Stimulated activated naive CD8-positive, alpha-beta T cell treated with anti-CD3 and anti-CD28 coated beads, Interleukin-15, Interleukin-2, amounts not matched to agents 100 U/mL and 50 U/mL, for 24 hours (primary cell): ENCODE results near the gene SRBD1.

Source experiments
- ATAC-seq: fragments of 150-1000 bp; cut with Tn5 transposase; one replicate; pipeline ENCODE4 v1.10.0; 2021
- DNase-seq: peaks from one replicate; pipeline ENCODE4 v3.0.0; 2021

The SRBD1 gene

DNA sequence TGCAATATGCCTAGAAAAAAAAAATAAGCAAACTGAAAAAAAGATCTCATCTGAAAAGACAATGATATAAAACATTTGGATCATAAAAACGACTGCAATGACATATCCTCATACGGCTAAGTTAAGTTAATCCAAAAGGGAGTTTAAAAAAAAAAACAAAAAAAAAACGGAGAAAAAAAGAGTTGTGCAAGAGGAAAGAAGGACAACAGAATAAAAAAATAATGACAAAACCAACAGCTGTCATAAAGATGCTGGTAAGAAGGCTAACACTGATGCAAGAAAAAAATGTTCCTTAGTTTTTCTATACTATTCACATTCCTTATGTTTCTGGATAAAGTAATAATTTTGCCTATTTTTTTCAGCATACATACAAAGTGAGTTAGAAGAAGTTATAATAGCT lies 192.5 kb downstream of the SRBD1 start:
- ATAC-seq (no peak), DNase-seq (no peak)

DNA sequence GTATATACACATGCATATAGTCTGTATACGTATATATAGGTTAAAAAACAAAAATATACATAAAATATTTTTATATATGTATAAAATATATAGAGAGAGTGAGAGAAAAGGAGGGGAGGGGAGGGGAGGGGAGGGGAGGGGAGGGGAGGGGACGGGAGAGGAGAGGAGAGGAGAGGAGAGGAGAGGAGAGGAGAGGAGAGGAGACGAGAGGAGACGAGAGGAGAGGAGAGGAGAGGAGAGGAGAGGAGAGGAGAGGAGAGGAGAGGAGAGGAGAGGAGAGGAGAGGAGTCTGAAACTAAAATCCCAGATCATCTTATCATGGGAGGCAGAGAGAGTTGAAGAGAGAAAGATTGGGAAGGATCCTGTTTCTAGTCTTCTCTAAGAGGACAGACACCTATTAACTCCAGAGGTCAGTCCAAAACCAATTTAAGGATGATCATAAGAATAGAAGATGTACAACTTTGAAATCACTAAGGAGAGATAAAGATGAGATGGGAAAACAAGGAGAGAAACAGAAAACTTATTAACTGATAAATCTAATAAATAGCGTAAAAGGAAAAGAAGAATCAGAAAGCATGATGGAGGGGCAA lies 195.4 kb downstream of the SRBD1 start:
- DNase-seq = no peak

DNA sequence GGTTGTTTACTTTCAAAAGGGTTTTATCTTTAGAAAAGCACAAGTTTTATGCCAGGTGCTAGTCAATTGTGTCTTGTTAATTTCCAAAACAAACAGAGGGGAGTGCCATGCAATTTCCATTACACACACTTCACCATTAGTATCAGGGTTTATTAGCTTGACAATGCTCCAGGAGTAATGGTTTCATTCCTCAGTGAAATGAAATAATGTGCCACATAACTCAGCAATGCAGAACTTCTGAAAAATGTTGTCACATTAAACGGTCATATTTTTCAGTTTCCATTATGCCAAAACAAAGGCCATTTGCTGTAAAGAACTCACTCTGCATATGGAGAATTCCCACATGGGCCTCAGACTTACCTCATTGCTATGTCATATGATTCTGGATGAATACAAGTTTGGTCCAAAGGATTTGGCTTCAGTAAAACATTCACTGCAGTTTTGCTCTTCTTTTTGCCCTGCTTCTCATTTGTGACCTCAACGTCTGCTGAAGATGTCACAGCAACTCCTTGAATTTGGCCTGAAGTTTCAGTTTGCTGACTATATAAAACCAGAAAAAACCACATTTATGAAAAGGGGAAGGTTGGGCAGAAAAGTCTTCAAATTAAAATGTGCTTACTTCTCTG lies 198.2 kb downstream of the SRBD1 start:
- ATAC-seq = no peak
- no peak for DNase-seq

More for the DNA sequence above, 195.4 kb downstream of the SRBD1 start:
- ATAC-seq = no peak

DNA sequence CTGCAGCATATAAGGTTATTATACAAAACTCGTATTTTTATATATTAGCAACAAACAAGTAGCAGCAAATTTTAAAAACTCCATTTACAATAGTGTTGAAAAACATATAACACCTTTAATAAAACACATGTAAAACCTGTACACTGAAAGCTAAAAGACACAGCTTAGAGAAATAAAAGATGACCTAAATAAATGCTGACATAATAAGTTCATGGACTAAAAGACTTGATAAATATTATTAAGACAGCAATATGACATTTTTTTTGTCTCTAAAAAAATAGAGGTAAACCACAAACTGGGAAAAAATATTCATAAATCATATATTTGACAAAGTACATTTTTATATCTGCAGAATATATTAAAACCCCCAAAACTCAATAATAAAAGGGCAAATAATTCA lies 201.4 kb downstream of the SRBD1 start:
- DNase-seq (no peak), ATAC-seq (no peak)

DNA sequence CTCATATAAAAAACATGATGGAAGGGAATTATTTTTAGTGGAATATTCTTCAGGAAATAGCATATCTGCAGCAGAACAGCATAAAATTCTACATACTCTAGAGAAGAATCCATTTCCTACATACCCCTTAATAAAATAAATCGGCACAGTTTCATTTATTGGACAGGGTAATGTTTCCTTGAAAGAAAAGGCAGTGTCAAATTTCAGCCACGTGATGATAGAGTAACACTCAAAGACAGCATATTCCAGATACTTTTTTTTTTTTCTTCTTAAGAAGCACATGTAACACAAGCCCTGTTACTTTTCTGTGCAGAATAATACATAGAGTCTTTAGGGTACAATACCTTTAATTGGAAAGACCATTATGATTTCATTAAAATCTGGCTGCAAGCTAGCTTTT lies 204.4 kb downstream of the SRBD1 start:
- ATAC-seq = no peak

DNA sequence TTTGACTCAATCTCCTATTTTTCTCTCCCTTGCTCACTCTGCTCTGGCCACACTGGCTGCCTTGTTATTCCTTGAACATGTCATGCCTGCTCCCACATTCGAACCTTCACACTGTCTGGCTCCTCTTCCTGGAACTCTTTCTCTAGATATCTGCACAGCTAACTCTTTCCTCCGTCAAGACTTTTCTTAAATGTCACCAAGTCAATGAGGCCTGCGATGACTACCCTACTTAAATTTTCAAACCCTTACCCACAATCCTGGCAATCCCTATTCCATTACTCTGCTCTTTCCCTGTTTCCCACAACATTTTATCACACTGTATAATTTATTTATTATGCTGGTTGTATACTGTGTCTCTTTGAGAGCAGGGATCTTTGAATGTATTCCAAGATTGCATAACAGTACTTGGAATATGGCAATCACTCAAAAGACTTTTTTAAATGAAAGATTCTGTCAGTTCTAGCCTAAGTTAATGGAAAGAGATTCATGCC lies 206.2 kb downstream of the SRBD1 start:
- no peak for DNase-seq
- ATAC-seq = no peak

More for the DNA sequence above, 204.4 kb downstream of the SRBD1 start:
- no peak for DNase-seq

DNA sequence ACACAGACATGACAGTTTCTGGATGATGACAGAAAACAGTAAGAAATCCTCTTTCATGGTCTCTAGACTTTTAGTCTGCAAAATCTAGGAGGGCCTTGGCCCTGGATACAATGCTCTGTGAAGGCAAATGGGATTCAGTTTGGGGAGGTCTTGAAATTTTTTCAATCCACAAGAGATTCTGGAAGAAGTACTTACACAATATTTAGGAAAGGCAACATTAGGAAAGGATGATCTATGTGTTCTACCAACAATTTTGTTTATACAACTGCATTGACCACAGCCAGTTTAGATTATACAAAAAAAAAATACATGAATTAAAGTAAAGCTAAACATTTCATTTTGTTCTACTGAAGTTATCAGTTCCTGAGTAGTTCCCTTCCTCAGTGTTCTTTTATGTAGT lies 208.0 kb downstream of the SRBD1 start:
- ATAC-seq = no peak
- no peak for DNase-seq

DNA sequence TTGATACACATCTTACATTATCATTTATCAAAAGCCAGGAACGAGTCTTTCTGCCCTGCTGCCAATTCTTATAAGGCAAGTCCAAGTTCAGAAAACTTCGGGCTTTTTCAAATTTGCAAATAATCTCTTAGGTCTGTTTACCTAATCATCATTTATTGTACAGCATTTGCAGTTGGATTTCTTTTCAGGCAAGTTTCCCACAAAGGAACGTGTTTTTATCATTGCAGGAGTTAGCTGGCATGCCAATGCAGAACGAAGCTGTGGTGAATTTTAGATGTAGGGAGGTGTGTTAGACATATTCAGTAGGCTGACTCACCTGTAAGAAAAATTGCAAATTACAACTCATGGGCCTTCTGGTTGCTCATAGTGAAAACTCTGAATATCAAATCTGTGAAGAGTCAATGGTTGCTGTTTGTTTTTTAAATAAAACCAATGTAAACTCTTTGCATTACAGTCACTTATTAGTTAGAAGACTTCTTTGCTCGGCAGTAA lies 209.6 kb downstream of the SRBD1 start:
- no peak for DNase-seq
- no peak for ATAC-seq

DNA sequence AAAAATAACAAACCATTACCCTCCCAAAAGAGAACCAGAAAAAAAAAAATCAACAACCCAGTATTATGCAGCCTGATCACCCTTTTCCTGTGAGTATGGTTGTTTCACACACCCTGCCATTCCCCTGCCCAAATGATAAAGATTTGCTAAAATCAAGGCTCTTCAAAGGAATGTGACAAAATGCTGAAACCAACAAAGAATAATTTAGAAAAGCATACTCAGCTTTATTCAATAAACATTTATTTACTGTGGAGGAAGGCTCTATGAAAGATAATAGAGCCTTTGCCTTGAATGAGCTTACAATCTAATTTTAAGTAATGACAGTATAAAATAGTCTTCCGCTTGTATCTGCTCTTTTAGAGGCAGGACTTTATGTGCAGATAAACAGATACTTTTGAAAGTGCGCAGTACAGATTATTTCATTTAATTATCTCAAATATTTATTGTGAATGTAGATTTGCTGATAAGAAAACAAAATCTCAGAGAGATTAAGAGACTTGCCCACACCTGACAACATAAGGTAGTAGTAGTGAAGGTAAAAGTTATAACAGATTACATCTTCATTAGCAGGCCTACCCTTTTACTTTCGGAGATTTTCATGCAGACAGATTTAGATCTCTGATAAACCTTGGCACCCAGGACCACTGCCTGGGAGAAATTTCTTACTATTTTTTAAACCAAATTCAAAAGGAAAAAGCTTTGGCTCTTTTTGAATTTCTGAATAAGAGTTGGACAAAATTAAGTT lies 211.9 kb downstream of the SRBD1 start:
- no peak for ATAC-seq
- DNase-seq = no peak

DNA sequence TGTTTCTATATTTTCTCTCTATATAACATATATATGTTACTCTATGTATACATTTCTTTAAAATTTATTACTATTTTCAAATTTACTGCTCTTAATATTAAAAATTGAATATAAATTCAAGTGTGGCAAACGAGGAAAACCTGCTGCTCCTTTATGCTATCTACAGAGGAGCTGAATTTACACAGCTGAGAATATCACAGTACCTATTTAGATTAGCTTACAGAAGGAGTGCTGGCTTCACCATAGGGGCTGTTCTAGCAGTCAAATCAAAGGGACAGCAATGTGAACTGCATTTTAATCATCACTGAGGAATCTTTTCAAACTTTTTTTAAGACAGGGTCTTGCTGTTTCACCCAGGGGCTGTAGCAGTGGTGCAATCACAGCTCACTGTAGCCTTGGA lies 213.8 kb downstream of the SRBD1 start:
- no peak for ATAC-seq

DNA sequence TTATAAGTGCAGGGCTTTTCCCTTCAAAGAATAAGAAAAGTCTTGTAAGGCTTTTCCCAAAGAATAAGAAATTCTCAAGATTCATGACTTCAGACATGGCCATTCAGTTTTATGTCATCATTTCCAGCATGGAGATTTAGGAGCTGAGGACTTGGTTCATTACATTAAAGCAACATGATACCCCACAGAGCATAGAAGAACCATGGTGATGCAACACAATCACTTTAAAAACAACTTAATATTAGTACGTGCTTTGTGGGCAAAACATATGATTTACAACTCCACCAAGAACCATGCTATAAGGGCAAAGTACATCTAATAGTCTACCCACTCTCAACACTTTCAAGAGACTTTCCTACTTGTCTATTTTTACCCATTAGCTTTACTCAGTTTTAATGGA lies 214.4 kb downstream of the SRBD1 start:
- DNase-seq = no peak

More for the DNA sequence above, 213.8 kb downstream of the SRBD1 start:
- DNase-seq = no peak

DNA sequence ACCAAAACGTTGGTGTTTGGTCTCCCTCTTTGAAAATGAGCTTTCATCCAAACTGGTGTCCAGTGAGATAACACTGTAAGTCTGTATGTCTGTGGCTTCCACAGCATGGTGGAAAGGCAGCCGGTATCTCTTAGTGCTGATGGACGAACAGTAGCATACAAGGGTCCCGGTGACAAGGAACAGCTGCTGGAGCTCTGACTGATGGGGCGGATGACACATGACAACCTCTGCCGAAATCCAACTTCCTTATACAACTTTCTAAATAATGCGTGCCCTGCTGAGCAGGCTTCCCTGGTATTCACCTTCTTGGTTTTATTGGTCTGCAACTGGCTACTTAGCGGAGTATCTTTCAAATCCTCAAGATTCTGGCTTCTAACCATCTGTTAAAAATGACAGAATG lies 216.2 kb downstream of the SRBD1 start:
- ATAC-seq = no peak
- no peak for DNase-seq

More for the DNA sequence above, 214.4 kb downstream of the SRBD1 start:
- ATAC-seq = no peak

DNA sequence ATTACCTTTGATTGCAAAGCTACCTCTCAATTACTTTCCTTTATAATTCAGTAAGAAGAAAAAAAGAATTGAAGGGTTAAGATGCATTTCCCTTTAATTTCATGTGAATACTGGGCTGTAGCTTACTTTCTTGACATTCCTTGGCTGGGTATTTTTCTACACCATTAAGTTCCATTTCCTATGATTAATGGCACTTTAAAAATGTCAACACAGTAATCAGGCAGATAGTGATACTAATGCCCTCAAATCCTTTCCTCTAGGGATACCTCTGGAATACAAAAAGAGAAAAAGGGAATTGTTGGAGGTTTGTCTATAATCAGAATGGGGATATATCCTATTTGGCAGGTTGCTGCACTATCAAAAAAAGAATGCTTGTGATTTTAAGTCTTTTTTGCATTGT lies 216.9 kb downstream of the SRBD1 start:
- ATAC-seq = no peak
- DNase-seq = no peak

DNA sequence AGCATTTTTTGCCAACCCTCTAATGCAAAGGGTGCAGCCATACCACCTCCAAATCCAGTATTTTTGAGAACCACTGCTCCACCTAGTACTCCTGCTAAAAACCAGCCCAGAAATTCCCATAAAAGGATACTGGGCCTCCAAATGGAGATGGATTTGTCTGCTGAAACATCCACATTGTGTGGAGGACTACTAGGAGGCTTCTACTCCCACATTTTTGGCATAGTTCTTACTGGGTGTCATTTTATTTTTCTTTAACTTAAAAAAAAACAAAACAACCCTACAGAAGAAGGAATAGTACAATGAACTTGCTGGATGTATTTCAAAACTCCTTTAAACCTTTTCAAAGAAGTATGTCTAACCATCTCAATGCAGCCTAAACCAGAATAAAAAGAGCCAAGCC lies 219.2 kb downstream of the SRBD1 start:
- ATAC-seq (no peak), DNase-seq (no peak)

DNA sequence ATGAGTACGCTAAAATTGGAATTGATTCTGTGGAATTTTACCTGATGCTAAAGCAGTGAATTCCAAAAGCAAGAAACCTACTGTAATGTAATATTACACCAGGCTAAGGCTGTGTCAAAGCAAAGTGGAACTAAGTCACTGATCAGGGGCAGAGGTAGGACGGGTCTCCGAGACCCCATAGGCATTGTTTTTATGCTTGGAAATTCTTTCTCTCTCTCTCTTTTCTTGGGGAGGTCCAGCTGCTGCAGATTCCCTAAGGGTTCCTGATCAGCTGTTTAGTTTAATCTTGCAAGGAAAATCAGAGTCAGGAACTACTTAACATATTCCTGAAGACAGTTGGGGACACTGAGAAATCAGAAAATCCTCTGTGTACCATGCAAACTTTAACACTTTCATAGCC lies 220.2 kb downstream of the SRBD1 start:
- no peak for DNase-seq
- ATAC-seq = no peak

DNA sequence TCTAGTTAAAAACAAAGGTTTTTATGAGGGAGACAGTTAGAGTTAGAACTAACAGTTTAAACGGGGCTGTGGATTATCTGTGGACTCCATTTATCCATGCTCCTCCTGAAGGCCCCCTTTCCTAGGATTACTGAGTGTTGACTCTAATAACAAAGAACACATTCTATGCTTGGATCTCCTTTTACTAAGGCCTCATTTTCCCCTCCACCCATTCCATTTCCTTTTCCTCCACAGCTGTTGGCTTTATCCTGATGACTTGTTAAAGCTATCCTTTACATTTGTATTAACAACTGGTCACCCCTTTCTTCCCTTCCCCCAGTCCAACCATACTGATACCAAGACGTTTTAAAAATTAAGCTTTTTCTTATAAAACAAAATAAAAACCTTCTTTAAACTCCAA lies 220.6 kb downstream of the SRBD1 start:
- no peak for ATAC-seq
- no peak for DNase-seq

DNA sequence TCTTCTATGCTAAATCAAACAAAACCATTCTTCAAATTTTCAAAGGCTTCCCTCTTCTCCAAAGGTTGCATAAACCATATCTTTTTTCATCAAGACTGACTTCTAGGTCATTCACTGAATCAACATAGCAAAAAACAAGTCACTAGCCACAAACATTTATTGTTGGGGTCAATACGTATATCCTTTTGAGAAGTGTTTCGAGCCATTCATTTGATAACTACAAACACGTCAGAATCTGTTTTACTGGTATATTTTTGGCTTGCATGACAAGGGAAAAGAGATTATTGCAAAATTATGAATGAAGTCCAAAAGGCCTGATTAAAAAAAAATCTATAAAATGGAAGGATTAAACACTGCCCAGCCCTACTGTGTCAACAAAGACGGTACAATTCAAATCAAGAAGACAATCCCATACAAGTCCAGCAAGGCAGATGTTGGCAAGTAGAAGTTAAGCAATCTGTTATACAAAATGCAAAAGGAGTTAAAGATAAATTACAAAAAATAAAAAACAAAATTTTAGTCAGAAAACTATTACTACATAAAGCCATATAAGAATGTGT lies 222.4 kb downstream of the SRBD1 start:
- DNase-seq (no peak), ATAC-seq (no peak)

DNA sequence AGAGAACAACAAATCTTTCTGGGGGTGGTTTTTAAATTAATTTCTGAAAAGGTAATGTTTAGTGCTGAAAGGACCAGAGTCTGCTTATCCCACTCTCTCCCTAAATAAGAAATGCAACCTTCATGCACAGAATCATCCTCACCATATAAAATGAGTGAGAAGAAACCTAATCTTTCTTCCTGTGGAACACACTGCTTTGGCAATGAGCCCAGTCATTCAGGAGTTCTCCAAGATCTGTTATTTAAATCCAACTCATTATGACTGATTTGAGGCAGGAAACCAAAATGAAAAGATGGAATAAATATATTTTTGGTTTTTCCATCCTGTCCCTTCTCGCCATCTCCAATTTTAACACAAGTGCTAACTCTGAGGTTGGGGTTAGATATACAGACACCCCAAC lies 228.3 kb downstream of the SRBD1 start:
- DNase-seq = no peak
- no peak for ATAC-seq

DNA sequence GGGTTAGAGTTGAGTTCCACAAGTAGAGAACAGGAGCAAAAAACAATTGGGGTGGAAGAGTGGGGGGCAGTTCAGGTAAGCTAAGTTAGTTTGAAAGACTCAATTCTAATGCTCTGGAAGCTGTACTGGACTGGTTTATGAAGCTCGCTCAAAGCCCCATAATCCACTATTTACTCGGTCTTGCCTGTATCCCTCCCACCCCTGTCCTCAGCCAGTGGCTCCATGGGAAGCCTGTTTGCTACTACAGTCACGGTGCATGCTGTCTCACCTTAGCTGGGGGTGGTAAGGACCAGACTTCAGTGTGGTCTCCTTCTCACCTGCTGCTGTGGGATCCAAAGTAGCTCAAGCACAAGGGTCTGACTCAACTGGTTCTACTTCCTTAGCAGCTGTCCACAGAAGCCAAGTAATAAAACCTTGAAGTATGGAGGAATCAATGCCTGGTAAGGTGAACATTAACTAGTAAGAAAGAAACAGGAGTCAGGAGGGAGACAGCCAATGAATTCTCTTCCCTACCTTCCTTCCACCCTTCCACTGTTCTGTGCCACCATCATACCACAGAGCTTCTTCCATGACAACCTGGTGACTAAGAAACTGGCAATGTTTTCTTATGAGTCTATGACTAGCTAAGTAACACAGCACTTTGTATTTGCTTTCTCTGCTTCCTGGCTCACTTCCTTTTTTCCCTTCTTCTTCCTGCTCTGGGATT lies 230.8 kb downstream of the SRBD1 start:
- no peak for DNase-seq
- no peak for ATAC-seq

DNA sequence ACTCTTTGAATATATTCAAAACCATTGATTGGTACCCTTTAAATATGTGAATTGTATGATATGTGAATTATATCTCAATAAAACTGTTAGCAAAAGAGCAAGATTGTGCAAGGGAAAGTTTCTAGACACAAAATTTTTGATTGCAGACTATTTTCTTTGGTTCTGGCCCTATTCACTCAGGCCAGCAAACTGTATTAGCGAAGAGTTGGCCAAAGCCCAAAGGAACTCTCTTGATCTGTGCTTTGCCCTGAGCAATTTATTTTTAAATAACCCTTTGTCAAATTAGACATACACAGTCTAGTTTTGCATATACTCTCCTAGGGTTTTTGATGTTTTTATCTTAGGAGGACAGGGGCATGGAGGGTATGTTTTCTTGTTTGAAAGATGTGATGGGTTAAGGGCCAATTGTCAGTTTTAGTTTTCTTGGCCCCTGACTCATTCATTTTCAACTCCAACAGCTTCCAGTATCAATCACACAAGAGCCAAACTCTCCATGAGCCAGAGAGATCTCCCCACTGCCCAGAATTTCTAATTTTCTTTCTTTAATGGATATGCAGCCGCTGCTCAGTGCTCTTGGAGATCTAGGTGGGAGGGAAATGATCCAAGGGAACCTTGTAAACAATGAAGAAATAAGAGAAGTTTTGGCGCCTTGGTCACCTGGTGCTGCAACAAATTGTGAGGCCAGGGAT lies 231.5 kb downstream of the SRBD1 start:
- DNase-seq (no peak), ATAC-seq (no peak)

DNA sequence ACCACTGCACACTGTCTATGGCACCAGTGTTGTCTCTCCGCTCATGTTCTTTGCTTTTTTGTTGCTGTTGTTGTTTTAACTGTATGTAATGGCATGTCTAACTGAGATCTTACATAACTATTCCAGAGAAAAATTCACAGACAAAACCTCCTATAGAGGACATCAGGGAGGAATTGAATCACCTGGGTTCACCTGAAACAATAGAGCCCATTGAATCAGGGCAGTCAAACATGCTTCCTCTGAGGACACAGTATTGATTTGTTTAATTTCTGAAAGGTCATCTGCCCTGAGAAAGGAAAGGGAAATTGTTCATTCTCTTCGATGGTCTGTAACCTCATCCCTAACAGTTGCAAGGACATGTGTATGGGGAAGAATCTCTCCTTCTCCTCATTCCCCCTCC lies 237.5 kb downstream of the SRBD1 start:
- ATAC-seq (no peak), DNase-seq (no peak)

DNA sequence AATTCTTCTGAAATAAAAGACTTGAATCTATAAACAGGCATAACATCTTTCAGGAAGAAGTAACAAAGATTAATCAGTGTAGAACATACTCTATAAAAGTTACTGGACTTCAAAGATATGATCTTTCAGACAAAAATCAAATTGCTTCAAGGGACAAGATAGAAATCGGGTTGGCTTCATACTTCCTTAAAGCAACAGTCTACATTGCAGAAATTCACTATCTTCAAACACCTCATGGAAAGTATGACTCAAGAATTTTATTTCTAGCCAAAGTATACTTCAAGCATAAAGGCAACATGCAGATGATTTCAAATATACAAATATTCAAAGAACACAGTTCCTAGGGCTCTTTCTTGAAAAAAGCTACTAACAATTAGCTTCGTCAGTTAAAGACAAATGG lies 240.7 kb downstream of the SRBD1 start:
- ATAC-seq = no peak

More for the DNA sequence above, 240.7 kb downstream of the SRBD1 start:
- DNase-seq = no peak
